ENCODE results near the gene WDR93.

DNA sequence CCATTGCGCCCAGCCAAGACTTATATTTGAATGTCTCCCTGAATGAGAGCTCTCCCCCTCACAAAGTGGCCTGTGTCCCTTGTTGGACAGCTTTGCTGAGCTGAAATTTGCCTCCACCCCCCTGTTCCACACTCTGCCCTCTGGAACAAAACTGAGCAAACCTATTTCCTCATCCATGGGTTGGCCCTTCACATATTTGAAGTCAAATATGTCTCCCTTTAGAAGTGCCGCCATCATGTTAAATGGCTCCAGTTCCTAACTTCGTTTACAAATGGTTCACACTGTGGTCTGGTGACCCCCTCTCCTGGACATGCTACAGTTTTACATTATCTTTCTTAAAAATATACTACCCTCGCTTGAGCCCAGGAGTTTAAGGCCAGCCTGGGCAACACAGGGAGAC lies 16.1 kb upstream of the WDR93 start:
- no peak for TF ChIP-seq ZNF274 (IDR thresholded peaks at IDR 0.05; ENCODE audit: low read depth, low read length)
- no peak for TF ChIP-seq YY1 (IDR thresholded peaks at IDR 0.05; ENCODE audit: insufficient read depth, insufficient read length)

All from NT2/D1 (cell line).